HG02943 (cell line): ENCODE data around the gene PZP.
"Not testable (repeated sequence)": the region's sequence is repeated elsewhere in the genome, so short reads cannot be mapped to it uniquely, and the experiment has no call there.

Experiments
- ATAC-seq: cut with Tn5 transposase; IDR thresholded peaks from one replicate; pipeline ENCODE4 v1.9.1; 2021; ENCODE audit warnings: mild to moderate bottlenecking, low read depth, moderate library complexity; ENCODE audit not compliant: unreplicated experiment

PZP gene

GRCh38 chr12:9208229-9208628 is at the start of gene PZP:
TSS of gene PZP (minus strand) at chr12:9208395. CDS start at chr12:9208341, 54 bp downstream.
- no peak for ATAC-seq

DNA sequence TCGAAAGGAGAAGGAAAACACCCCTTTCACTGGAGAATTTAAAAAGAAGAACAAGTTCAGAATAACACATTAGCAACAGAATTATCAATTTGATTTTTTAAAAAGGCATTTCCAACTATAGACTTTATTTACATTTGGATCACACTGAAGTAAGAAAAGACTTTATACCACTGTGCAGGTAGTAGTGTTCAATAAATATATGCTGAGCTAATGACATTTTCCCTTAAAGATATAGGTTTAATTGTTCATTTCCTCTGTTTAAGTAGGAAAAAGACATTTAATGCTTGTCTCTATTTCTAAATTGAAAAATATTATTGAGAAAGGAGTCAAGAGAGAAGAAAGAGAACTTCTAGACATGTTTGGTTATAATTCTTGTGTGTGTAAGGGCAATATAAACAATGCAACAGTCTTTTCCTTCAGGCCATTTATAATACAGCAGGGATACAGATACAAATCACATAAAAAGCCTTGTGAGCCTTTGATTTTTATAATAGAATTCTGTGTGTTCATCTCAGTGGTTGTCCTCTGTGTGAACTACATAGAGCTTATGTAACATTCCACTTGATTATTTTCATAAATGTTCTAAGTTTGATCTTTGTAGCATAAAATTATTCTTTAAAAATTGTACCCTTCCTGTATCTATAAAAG is 48.7 kb upstream of the PZP start:
- ATAC-seq = no peak

DNA sequence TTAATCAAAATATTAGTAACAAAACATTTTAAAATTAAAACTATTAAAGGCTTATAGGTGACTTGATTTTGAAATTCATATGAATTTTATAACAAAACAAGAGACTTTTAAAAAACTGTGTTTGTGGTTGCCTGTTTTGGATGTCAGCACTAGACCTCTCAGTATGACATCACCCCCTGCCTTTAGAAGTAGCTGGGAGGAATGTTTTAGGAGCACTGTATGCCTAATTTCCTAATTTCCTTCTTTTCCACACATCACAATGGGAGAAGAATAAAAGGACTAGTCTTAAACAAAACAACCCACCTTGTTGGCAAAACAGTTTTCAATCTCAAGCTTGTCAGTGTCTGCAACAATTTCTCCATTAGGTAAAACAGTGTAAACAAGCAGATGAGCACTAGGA is 48.1 kb upstream of the PZP start:
- no peak for ATAC-seq

GRCh38 chr12:9255837-9256236 is 47.6 kb upstream of the PZP start:
- ATAC-seq = no peak

DNA sequence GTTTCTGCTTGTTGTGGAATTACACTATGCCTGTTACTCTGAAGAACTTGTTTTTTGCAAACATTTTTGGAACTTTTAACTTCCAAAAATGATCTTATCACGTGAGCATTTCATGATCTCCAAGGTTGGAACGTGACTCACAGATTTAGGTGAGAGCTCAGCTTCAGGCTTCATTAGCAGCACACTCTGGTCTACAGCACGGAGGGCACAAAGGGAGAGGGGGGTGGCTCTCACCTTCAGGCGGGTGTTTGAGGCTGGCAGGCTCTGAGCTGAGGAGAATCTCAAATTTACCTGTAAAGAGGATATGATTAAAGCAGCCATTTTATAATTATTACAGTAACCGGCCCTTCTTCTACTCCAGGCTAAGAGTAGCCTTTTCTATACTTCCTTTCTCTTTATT is 45.3 kb upstream of the PZP start:
- no peak for ATAC-seq

DNA sequence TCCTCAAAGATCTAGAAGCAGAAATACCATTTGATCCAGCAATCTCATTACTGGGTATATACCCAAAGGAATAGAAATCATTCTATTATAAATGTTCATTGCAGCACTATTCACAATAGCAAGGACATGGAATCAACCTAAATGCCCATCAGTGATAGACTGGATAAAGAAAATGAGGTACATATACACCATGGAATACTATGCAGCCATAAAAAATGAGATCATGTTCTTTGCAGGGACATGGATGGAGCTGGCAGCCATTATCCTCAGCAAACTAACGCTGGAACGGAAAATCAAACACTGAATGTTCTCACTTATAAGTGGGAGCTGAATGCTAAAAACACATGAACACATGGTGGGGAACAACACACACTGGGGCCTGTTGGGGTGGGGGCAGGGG is 44.6 kb upstream of the PZP start:
- not testable (repeated sequence) for ATAC-seq

- no peak for ATAC-seq
Measured at GRCh38 chr12:9252256-9252655, 44.1 kb upstream of the PZP start.

DNA sequence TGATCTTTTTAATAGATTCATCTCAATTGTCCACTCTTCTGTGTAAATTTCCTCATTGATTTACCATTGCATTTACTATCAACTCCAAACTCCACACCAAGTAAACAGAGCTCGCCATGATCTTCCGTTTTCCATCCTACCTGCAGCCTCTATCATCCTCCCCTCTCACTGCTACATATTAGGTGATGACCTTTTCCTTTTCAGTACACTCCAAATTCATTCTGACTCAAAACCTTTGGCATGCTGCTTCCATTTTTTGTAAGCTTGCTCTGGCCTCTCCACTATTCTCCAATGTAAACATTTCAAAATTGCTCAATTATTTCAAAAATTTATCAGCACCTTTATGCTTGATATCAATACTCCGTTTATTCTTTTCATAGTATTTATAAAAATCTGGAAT is 40.2 kb upstream of the PZP start:
- no peak for ATAC-seq

- ATAC-seq = no peak
Measured at GRCh38 chr12:9244894-9245293, 36.7 kb upstream of the PZP start.

DNA sequence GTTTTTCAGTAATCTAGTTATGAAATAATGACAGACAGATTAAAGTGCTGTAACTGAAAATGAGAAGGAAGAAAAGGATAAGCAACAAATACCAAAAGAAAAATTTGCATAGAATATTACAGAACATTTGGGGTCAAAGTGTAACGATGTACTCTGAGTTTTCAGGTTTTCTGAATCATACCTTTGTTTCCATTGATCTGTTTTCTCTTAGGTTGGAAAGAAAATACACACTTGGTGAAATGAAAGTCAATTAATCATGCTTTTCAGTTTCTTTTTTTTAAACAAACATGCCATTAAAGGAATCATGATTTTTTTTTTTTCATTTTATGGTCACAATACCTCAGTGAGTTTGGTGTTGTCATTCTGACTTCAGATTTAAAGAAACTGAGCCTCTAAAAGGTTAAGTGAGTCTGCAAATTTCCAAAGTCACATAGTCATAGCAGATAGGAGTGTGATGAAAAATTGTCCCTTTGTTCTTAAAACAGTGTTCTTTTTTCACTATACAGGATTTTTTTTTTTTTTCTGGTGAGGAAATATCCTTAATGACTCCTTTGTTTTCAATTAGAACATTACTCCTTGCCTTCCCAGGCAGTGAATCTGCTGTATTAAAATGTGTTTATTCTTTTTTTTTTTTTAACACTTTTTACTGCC is 35.9 kb upstream of the PZP start:
- ATAC-seq = no peak

DNA sequence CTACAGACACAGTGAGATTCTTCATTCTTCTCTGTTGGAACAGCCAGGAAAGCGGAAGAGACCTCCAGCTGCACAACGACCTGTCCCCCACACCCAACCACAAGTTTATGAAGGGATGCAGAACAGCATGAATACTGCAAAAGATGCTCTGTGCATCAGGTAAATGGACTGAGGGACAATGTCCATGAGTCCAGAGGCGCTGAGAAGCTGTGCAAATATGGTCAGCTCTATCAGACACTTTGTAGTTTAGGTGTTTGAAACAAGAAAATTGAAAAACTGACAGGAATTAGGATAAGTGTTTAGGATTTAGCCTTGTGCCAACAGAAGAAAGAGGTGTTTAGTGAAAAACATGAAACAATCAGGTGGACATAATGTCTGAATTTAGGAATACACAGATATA is 33.1 kb upstream of the PZP start:
- no peak for ATAC-seq

DNA sequence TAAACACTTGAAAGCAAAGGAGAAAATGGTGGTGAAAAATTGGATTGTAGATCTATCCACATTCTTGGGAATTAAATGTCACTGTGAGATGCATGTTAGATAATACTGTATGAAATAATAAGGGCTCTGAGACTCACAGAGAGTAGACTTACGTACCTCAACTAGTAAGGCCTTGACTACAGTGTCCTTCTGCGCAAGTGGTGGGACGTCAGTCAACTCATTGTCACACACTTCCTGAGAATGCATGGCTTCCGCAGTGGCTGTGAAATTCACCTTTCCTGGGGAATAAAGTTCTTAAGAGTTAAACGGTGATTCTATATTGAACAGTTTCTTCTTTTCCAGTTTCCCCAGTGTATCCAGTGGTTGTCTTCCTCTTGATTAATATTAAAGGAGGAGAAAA is 32.6 kb upstream of the PZP start:
- no peak for ATAC-seq

DNA sequence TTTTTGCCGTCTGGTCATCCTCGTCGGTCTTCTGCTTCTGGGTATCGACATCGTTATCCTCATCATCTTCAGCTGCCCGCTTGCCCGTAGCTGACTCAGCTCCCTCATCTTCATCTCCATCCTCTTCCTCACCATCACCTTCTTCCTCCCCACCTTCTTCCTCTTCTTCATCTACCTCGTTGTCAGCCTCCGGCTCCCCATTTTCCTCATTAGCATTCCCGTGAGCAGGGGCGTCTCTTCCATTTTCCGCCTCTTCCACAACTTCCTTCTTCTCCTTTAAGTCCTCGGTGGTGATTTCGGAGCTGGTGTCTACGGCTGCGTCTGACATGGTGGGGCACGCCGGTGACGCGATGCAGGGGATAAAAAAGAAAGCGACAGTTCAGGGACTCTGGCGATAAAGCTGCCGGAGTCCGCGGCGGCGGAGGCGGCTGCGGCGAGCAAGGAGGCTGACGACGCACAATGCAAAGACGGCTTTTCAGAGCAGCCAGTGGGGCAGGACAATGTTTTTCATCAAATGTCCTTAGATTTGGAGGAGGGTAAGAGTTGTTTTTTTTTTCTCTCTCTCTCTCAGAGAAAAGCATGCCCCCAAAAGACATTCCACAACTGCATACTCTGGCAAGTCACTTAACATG is 31.9 kb upstream of the PZP start:
- ATAC-seq = not testable (repeated sequence)

DNA sequence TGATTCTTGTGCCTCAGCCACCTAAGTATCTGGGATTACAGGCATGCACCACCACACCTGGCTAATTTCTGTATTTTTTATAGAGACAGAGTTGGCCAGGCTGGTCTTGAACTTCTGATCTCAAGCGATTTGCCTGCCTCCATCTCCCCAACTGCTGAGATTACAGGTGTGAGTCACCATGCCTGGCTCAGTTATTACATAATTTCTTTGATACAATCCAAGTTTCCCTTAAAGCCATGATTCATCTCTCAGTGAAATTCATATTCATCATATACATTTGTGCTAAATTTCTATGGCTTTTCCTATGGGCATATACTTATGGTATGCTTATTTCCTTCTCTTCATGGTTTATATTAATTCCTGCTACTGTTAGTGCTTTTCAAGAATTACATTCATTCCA is 29.1 kb upstream of the PZP start:
- no peak for ATAC-seq

DNA sequence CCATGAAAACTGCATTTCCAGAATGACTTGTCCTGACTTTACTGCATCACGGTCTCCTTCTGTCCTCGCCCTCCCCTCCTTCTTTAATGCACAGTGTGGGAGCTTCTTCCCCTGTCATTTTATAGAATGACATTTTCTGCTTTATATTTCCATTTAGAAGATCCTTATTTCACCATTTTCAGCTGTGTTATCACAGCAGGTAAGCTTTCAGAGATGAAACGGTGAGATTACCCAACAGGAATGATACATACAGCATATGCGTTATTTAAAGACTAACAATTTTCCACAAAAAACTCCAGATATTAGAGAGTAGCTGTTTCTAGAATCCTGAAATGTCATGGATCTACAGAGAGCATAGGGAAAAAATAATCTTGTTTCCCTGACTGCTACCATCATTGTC is 27.3 kb upstream of the PZP start:
- no peak for ATAC-seq

GRCh38 chr12:9227950-9228349 is 19.8 kb upstream of the PZP start:
- ATAC-seq = no peak

- ATAC-seq = no peak
Measured at GRCh38 chr12:9223830-9224229, 15.6 kb upstream of the PZP start.

GRCh38 chr12:9221483-9221882 is 13.3 kb upstream of the PZP start:
- no peak for ATAC-seq

DNA sequence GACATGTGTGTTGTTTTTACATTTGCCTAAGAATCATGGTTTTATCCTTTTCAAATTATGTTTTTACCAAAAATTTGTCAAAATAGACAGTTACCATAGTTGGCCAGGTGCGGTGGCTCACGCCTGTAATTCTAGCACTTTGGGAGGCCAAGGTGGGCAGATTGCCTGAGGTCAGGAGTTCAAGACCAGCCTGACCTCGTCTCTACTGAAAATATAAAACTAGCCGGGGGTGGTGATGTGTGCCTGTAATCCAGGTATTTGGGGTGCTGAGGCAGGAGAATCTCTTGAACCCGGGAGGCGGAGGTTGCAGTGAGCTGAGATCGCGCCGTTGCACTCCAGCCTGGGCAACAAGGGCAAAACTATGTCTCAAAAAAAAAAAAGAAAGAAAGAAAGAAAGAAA is 12.8 kb upstream of the PZP start:
- not testable (repeated sequence) for ATAC-seq

DNA sequence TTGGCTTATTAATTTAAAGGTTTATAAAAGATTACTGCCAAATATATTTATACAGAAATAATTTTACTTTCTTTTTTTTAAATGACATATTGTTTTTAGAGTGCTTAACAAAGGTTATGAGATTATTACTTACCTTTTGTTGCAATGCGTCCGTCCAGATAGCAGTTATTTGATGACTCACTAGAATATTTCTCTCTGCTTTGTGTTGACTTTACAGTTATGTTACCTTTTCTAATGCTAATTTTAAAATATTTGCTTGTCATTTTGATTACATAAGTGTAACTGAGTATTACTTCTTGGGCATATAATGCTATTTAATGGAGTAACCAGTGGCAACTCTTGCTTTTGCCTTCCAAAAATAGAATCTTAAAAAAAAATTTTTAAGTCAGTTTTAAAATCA is 6.3 kb upstream of the PZP start:
- ATAC-seq = no peak

- no peak for ATAC-seq
Measured at GRCh38 chr12:9211687-9212086, 3.5 kb upstream of the PZP start.

GRCh38 chr12:9204380-9204779 is 3.8 kb downstream of the PZP start:
- ATAC-seq = no peak
